Stimulated activated naive CD8-positive, alpha-beta T cell treated with anti-CD3 and anti-CD28 coated beads, Interleukin-15, Interleukin-2, amounts not matched to agents 100 ng/mL and 50 ng/mL, for 24 hours (primary cell): ENCODE measurements around the gene SLC9A9.
A peak's percentile ranks its signal among the peaks of the same experiment; 100 is the strongest.

Experiments used
- H3K27ac Mint-ChIP-seq: one replicate; pipeline ENCODE4 v1.8.0; 2021; ENCODE audit warnings: mild to moderate bottlenecking, mixed read lengths
- H3K27me3 Mint-ChIP-seq: one replicate; pipeline ENCODE4 v1.8.0; 2021; ENCODE audit warnings: mixed read lengths
- H3K36me3 Mint-ChIP-seq: one replicate; pipeline ENCODE4 v1.8.0; 2021; ENCODE audit warnings: low read depth, mixed read lengths
- H3K4me1 Mint-ChIP-seq: one replicate; pipeline ENCODE4 v1.8.0; 2021; ENCODE audit warnings: low read depth, mixed read lengths
- H3K4me3 Mint-ChIP-seq: one replicate; pipeline ENCODE4 v1.8.0; 2021; ENCODE audit warnings: mild to moderate bottlenecking, mixed read lengths
- H3K9me3 Mint-ChIP-seq: one replicate; pipeline ENCODE4 v1.8.0; 2021; ENCODE audit warnings: mixed read lengths

Gene SLC9A9

DNA sequence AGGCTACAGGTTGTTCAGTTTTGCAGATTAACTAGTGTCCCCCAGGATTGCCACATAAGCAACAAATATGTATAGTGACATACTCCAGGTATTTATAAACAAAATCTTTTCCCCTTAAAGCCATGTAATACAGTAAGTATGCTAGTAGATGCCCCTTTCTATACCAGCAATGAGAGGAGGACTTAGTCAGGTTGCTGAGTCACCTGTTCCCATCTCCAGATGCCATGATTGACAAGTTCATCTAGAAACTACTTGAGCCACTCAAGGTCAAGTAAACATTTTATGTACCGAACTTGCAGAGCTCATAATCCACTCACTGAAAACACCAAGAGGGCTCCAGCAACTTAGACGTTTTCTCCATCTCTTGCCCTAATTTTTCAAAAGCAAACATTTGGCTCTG, 18.2 kb downstream of the SLC9A9 start:
- H3K27ac Mint-ChIP-seq, result no peak overlapping the region
- no peaks in the 10 kb centered on the region for H3K27me3 Mint-ChIP-seq
- peaks cover 8% of the 10 kb centered on the region for H3K9me3 Mint-ChIP-seq
- H3K4me1 Mint-ChIP-seq, result peaks cover 44% of the 10 kb centered on the region
- H3K36me3 Mint-ChIP-seq, result peaks cover 12% of the 10 kb centered on the region
- H3K4me3 Mint-ChIP-seq, result no peak overlapping the region

DNA sequence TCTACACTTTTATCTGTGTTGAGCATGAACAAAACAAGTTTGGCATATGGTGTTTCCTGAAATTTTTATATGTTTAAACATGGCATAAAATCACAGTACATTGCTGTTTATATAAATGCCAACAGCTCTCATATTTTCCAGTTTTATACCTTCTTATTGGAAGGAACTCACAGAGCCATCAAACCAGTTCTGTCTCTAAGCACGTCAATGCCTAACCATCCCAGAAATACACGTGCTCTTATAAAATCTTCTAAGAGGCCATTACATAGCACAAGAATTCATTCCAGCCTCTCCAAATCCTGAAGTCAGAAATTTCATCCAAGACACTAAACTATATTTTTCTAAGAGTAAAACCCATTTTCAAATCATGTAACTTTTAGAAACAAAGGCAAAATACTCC, 20.8 kb downstream of the SLC9A9 start:
- Mint-ChIP-seq H3K27ac (no peak overlapping the region), H3K36me3 (peaks cover 12% of the 10 kb centered on the region), H3K9me3 (peaks cover 8% of the 10 kb centered on the region), H3K4me1 (peaks cover 46% of the 10 kb centered on the region), H3K4me3 (no peak overlapping the region), H3K27me3 (no peaks in the 10 kb centered on the region)

DNA sequence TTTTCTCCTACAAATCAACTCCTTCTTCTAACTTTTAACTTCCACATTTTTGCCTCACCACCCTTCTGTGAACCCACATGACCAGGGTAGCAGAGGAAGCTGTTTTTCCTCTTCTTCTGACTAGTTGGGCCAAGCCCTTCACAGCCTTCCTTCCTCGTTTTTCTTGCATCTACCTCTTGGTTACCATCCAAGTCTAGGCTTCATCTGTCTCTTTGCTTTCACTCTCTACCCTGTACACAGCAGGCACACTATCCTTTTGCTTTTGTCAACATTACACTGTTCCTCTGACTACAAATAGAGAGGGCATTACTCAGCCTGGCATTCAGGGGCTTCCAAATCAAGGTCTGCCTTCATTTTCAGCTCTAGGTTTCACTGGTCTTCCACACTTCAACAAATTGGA, 22.0 kb downstream of the SLC9A9 start:
- Mint-ChIP-seq H3K27ac (peak overlapping the region; percentile 45), H3K27me3 (no peaks in the 10 kb centered on the region), H3K4me3 (no peak overlapping the region), H3K9me3 (peaks cover 8% of the 10 kb centered on the region), H3K36me3 (peaks cover 12% of the 10 kb centered on the region), H3K4me1 (peaks cover 42% of the 10 kb centered on the region)

DNA sequence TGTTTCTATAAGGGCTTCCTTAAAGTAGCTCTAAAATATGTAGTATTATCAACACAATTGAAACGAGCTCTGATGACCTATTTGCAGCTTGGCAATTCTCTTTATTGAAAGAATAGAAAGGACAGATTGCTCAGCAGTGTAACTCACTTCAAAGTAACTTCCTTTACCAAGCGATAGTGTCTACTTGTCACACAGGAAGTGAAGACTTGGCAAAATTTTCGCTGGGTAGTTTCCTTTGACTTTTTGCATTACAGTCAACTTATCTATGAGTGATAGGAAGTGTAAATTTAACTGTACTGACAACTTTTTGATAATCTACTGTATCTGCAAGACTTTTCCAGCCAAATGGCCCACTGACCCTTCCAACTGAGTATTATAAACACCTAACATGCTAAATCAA, 22.8 kb downstream of the SLC9A9 start:
- Mint-ChIP-seq H3K27me3 (no peaks in the 10 kb centered on the region), H3K4me3 (peak overlapping the region; percentile 18), H3K4me1 (peaks cover 42% of the 10 kb centered on the region), H3K36me3 (peaks cover 12% of the 10 kb centered on the region), H3K27ac (peak overlapping the region; percentile 42), H3K9me3 (peaks cover 8% of the 10 kb centered on the region)

DNA sequence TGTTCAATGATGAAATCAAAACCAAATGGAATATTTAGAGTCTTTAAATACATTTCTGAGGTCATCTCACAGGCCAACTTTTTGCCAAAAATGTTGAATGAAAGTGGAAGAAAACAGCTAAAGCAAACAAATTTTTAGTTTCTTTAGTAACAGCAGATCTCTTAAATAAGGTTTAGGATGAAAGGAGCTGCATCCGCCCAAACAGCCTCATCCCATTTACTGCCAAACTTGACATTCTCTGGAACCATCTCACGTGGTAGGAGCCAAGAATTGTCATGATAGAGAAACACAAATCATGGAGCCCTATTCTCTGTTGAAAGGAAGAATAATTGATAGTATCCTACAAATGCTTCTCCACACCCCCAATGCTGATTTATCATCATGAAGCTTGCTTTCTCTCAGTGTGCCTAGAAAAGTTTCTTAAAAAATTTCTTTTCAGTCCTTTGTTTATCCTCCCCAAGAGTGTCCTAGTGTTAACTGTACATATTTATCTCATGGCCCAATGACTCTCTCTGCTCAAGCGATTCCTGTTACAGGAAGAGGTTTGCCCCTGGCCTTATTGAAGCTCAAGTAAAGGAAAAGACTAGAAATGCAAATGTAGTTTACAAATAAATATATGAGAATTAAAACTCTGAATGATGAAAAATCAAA, 23.4 kb downstream of the SLC9A9 start:
- no peak overlapping the region for H3K27ac Mint-ChIP-seq
- peaks cover 40% of the 10 kb centered on the region for H3K4me1 Mint-ChIP-seq
- H3K36me3 Mint-ChIP-seq, result peaks cover 6% of the 10 kb centered on the region
- peaks cover 8% of the 10 kb centered on the region for H3K9me3 Mint-ChIP-seq
- H3K27me3 Mint-ChIP-seq, result no peaks in the 10 kb centered on the region
- no peak overlapping the region for H3K4me3 Mint-ChIP-seq

DNA sequence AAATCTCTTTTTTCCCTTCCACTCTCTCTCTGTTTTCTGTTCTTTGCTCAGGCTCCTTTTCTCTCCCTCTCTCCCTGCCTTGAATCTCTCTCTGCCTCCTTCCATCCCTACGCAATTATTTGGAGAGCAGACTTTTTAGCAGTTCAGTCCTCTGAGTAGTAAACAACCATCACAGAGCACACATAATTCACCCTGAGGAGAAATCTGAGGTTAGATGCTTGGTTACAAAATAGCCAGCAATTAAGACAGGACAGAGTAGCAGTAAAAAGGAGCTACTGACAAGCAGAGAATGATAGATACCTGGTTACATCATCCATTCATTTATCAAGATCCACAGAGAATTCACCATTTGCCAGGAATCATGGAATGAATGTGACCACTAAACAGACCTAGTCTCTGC, 25.5 kb downstream of the SLC9A9 start:
- H3K27me3 Mint-ChIP-seq, result no peaks in the 10 kb centered on the region
- H3K9me3 Mint-ChIP-seq, result peaks cover 8% of the 10 kb centered on the region
- H3K4me1 Mint-ChIP-seq, result peaks cover 40% of the 10 kb centered on the region
- H3K27ac Mint-ChIP-seq, result no peak overlapping the region
- H3K36me3 Mint-ChIP-seq, result peaks cover 6% of the 10 kb centered on the region
- no peak overlapping the region for H3K4me3 Mint-ChIP-seq

DNA sequence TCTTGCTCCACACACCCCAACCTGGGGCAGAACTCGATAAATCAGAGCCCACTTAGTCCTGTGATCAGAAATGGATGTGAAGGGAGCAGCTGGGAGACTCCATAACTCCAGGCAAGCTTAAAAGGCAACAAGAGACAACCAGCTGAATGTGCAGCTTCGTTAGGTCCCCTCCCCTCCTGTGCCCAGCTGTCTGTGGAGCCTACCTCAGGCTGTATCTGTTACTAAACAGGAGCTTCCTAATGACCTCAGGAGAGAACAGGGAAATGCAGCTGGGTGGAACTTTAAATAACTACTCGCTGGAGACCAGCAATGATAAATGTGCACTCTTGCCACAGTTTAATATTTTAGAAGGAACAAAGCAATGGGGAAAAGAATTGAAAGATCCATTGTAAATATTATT, 25.9 kb downstream of the SLC9A9 start:
- H3K27ac Mint-ChIP-seq, result no peak overlapping the region
- H3K4me1 Mint-ChIP-seq, result peaks cover 40% of the 10 kb centered on the region
- peaks cover 8% of the 10 kb centered on the region for H3K36me3 Mint-ChIP-seq
- no peaks in the 10 kb centered on the region for H3K27me3 Mint-ChIP-seq
- no peak overlapping the region for H3K4me3 Mint-ChIP-seq
- H3K9me3 Mint-ChIP-seq, result peaks cover 8% of the 10 kb centered on the region

DNA sequence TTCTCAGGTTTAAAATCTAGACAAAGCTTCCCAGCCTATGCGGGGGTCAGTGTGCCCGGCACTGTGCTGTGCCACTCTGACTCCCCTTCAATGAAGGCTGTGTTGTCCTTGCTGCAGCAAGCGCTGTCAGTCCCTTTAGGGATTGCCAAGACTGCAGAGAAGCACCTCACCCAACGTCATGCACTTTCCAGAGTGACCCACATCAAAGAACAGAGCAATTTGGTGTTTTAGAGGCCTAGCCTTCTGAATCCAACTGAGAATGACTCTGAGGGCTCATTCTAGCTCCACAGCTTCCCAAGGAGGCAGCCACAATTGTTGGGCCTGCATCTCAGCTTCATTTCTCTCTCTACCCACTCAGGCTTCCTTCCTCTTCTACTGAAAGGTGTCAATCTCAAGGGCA, 26.4 kb downstream of the SLC9A9 start:
- H3K36me3 Mint-ChIP-seq, result peaks cover 9% of the 10 kb centered on the region
- H3K27me3 Mint-ChIP-seq, result no peaks in the 10 kb centered on the region
- no peak overlapping the region for H3K4me3 Mint-ChIP-seq
- H3K27ac Mint-ChIP-seq, result no peak overlapping the region
- H3K4me1 Mint-ChIP-seq, result peaks cover 40% of the 10 kb centered on the region
- H3K9me3 Mint-ChIP-seq, result peaks cover 7% of the 10 kb centered on the region

DNA sequence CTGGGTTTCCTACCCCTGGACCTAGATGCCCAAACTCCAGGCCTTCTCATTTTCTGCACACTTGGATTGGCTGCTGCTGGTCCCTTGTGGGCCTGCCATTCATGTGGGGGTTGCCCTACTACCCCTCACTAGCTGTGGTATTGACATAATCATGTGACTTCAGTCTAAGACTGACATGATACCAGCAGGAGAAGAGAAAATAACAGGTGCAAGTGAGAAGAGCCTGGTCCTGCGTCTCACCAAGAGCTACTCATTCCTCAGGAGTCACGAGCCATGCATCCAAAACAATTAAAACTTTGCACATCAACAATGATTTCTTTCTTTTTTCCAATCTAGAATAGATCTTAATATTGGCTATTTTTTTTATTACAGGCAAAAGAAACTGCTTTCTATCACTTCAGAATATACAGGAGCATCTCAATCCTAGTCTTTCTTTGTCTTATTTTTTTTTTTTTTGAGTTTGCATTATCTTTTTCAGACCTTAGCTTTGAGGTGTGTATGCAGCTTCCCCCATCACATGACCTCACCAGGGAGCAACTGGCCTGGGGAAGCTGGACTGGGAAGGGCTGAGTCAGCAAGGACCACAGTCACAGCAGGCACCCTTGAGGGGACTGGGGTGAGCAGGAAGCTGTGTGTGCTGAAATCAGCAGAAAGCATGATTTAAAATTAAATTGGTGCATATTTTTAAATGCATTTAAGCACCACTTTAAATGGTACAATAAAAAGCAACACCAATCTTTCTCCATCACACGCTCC, 27.6 kb downstream of the SLC9A9 start:
- Mint-ChIP-seq H3K4me3 (no peak overlapping the region), H3K4me1 (peaks cover 27% of the 10 kb centered on the region), H3K27me3 (no peaks in the 10 kb centered on the region), H3K27ac (no peak overlapping the region), H3K36me3 (peaks cover 8% of the 10 kb centered on the region), H3K9me3 (no peaks in the 10 kb centered on the region)

DNA sequence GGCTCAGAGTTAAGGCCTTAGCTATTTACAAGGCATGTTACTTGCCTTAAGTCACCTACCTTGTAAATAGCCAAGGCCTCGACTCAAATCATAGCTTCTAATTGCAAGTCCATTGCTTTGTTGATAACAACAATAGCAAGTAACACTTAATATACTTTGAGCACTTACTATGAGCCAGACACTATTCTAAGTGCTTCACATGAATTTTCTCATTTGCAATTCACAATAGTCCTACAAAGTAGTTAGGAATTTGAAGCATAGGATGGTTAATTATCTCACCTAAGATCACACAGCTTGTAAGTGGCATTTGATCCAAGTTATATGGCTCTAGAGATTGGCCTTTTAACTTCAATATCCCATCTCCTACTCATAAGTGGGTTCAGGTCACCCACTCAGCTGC, 28.4 kb downstream of the SLC9A9 start:
- no peak overlapping the region for H3K27ac Mint-ChIP-seq
- no peak overlapping the region for H3K4me3 Mint-ChIP-seq

DNA sequence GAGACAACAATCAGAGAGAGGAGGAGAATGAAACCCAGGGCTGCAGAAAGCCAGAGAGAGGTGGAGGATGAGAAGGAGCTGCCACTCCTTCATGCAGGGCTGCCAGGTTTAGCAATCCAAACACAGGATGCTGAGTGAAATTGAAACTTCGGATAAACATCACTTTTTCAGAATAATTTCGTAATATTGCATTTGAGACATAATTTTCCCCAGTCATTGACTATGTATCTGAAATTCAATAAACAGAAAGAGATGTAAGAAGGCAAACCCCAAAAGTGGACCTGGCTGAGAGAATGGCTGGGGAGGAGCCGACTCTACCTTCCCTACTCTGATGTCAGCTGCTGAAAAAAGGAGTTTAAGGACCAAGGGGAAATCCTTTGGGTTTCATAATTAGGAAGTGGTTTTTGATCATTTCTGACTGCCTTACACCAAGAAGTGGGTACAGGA, 33.8 kb downstream of the SLC9A9 start:
- no peaks in the 10 kb centered on the region for H3K27me3 Mint-ChIP-seq
- no peaks in the 10 kb centered on the region for H3K9me3 Mint-ChIP-seq
- peaks cover 35% of the 10 kb centered on the region for H3K4me1 Mint-ChIP-seq
- peak overlapping the region; percentile 38 for H3K27ac Mint-ChIP-seq
- peak overlapping the region; percentile 4 for H3K4me3 Mint-ChIP-seq
- H3K36me3 Mint-ChIP-seq, result peaks cover 11% of the 10 kb centered on the region

More for the DNA sequence above, 28.4 kb downstream of the SLC9A9 start:
- Mint-ChIP-seq H3K9me3 (no peaks in the 10 kb centered on the region), H3K27me3 (no peaks in the 10 kb centered on the region), H3K4me1 (peaks cover 25% of the 10 kb centered on the region), H3K36me3 (peaks cover 8% of the 10 kb centered on the region)

DNA sequence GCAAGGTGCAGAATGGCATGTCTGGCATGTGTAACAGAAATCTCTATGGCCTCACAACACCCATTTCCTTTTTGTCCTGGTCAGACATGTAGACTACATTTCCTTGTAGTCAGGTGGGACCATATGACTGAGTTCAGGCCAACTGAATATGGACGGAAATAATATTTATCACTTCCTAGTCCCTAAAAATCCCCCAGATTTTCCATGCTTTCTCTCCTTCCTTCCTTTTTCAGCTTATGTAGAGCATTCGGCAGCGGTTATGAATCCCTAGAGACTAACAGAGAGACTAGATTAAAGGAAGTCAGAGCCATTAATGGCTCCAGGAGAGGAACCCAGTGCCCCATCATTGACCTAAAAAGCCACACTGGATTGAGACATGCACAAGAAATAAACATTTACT, 35.8 kb downstream of the SLC9A9 start:
- Mint-ChIP-seq H3K27me3 (no peaks in the 10 kb centered on the region), H3K4me1 (peaks cover 35% of the 10 kb centered on the region), H3K36me3 (peaks cover 10% of the 10 kb centered on the region), H3K27ac (no peak overlapping the region), H3K9me3 (no peaks in the 10 kb centered on the region), H3K4me3 (no peak overlapping the region)

DNA sequence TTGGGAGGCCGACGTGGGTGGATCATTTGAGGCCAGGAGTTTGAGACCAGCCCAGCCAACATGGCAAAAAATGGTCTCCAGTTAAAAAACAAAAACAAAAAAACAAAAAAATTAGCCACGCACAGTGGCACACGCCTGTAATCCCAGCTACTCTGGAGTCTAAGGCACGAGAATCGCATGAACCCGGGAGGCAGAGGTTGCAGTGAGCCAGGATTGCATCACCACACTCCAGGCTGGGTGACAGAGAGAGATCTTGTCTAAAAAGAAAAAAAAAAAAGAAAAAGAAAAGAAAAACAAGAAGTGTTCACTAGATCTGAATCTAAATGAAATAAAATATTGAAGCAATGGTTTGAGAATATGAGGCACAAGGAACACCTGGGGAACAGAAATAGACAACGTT, 36.7 kb downstream of the SLC9A9 start:
- Mint-ChIP-seq H3K36me3 (peaks cover 7% of the 10 kb centered on the region), H3K27me3 (no peaks in the 10 kb centered on the region), H3K27ac (no peak overlapping the region), H3K4me3 (no peak overlapping the region), H3K9me3 (no peaks in the 10 kb centered on the region), H3K4me1 (peaks cover 35% of the 10 kb centered on the region)

DNA sequence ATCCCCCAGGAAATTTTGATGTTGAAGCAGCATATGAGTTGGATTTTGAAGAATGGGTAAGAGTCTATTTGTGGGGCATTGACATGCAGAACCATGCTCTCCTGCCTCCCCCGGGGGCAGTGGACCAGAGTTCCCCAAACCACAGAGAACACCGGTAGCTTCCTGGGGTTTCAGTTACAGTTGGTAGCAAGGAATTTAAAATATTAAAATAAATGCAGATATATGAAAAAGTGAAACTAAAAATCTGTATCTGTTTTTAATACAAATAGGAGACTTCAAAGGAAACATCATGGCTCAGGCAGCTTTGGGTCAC, 37.4 kb downstream of the SLC9A9 start:
- no peaks in the 10 kb centered on the region for H3K9me3 Mint-ChIP-seq
- peaks cover 35% of the 10 kb centered on the region for H3K4me1 Mint-ChIP-seq
- peaks cover 4% of the 10 kb centered on the region for H3K36me3 Mint-ChIP-seq
- no peaks in the 10 kb centered on the region for H3K27me3 Mint-ChIP-seq
- H3K27ac Mint-ChIP-seq, result no peak overlapping the region
- no peak overlapping the region for H3K4me3 Mint-ChIP-seq

DNA sequence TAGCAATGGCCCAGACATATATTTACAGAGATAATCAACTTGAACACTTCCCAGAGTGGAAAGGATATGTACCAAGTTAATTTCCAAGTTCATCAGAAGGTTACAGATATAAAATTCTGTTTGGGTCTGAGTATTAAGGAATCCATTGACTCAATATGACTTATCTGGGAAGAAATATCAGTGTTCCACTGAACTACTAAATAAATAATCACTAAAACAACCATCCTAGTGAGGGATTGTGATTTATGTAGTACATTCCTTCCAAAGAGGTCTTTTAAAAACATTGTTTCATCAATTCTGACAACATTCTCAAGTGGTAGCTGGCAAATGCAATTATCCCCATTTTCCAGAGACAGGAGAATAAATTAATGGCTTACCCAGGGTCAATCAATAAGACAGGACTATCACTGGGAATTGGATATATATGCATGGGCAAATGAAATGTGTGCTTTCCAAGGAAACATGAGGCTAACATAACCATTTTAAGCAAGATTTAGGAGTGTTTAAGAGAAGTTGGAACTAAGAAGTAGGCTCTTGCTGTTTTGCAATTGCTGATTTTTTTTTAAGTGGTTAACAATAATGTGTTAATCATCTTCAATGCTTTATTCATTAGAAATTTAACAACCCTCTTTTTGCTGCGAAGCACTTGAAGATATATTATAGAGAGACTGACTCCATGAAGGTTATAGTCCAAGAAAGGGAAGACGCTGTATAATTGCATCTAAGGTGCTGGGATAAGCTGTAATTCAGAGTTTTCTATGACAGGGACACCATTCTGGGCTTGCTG, 37.9 kb downstream of the SLC9A9 start:
- no peaks in the 10 kb centered on the region for H3K27me3 Mint-ChIP-seq
- no peaks in the 10 kb centered on the region for H3K9me3 Mint-ChIP-seq
- H3K4me1 Mint-ChIP-seq, result peaks cover 35% of the 10 kb centered on the region
- H3K4me3 Mint-ChIP-seq, result no peak overlapping the region
- peaks cover 4% of the 10 kb centered on the region for H3K36me3 Mint-ChIP-seq
- no peak overlapping the region for H3K27ac Mint-ChIP-seq
